AML-193 (cell line): ENCODE data around the gene PPP1R9A.

Experiments
- DNase-seq, 2 experiments: peaks; one replicate each; lab custom pipeline; 2025; lab: John Stamatoyannopoulos, UW

PPP1R9A gene

DNA sequence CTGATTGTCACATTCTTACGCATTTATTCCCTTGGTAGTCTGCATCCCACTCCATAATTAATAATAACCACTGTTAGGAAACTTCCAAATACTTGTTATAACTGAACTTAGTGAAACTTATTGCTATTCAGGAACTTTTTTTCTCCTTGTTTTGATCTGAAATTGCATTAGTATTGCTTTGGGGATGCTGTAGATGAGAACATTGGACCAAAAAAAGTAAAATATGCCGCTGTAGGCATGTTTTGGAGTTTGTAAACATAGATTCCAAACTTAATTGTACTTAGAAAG is 1.7 kb downstream of the PPP1R9A start:
- DNase-seq = no peak

DNA sequence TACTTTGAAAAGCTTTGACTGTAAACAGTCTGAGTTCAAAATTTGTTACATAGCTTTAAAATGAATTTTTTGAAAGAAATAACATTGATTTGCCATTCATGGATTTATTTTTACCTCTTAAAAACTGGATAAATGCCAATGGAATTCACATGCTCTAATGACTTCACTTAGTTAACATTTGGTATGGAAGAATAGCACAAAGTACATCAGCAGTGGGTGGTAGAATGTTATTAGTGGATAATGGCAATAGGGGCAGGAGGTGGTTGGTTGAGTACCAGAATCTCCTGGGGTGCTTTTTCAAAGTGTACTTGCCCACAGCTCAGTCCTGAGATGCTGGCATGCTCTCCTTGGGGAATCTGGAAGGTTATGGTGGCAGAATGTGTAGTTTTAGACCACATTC is 4.7 kb downstream of the PPP1R9A start:
- no peak for DNase-seq

DNA sequence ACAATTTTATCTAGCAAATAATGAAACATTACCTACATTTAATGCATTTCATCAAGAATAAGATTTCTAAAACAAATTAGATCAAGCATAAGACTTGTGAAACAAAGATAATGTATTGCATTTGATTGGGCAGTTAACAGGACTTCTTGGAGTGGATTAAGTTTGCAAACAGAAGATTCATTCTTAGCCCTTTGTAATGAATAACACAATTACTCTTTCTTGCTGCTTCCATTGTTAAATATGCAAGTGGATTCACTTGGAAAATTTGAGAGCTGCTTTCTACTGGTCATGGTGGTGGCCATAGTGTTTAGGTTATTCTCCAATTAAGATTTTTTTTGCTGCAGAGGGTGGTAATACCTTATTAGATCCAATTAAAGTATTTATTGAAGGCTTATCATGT is 6.0 kb downstream of the PPP1R9A start:
- DNase-seq = no peak

DNA sequence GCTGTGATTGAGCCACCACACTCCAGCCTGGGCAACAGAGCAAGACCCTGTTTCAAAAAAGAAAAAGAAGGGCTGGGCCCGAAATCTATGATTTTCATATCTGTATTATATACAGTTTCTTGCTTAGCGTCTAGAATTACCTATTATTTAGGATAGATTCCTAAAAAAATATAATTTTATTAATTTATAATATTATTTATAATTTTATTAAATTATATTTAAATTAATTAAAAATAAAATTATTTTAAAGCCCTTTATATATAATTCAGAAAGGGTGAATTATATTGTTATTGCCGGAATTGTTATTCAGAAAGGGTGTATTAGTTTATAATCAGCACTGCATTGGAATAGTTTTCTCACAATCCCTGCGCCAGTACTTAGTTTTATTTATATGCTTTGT is 14.5 kb downstream of the PPP1R9A start:
- DNase-seq = no peak

DNA sequence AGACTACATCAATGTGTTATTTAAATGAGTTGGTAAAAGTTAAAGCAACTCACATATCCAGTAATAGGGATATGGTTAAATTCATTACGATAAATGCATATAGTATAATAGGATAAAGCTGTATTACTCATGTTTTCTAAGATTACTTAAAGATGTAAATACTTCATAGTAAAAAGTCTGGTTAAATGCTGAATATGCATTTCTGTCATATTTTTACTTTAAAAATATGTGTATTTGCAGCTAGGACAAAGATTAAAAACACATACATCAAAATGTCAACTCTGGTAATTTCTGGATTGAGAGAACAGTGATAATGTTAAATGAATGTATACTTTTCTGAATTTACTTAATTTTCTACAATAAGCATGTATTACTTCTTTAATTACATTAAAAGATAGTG is 15.1 kb downstream of the PPP1R9A start:
- DNase-seq = no peak

DNA sequence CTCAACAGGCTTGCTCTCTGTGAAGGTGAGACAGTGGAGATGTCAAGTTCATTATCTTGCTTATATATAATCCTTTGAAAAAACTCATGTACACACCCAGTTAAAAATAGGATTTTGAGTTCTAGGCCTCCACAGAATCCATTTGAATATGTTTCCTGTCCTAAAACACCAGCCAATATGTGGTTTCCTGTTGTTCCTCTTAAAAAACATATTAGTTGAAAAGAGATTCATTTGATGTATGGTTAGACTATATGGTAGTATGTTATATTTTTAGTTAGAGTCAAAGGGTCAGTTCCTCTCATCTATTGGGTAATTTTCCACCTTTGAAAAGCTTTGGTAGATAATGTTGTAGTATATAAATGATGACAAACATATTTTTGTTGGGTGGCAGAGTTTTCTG is 16.0 kb downstream of the PPP1R9A start:
- no peak for DNase-seq

DNA sequence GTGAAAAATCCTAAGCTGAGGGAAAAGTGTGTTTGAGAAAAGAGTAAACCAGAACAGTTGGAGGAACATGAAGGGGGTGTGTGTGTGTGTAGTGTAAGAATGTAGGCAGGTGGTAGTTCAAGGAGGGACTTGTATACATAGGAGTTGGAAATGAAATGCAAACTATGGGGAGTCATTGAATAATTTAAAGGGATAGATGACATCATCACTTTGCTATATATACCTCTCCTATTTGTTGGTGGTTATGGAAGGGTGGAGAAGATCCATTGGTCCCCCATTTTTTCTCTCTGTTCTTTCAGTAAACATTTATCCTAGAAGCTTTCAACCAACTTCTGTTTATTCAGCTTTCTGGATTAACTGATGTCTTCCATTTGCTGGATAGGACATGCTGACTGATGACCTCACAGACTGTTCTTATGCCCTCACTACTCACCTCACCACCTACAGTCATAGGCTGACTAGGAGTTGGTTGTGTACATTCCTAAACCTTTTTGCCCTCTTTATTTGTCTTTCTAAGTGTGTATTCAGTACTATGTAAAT is 20.8 kb downstream of the PPP1R9A start:
- DNase-seq = no peak

DNA sequence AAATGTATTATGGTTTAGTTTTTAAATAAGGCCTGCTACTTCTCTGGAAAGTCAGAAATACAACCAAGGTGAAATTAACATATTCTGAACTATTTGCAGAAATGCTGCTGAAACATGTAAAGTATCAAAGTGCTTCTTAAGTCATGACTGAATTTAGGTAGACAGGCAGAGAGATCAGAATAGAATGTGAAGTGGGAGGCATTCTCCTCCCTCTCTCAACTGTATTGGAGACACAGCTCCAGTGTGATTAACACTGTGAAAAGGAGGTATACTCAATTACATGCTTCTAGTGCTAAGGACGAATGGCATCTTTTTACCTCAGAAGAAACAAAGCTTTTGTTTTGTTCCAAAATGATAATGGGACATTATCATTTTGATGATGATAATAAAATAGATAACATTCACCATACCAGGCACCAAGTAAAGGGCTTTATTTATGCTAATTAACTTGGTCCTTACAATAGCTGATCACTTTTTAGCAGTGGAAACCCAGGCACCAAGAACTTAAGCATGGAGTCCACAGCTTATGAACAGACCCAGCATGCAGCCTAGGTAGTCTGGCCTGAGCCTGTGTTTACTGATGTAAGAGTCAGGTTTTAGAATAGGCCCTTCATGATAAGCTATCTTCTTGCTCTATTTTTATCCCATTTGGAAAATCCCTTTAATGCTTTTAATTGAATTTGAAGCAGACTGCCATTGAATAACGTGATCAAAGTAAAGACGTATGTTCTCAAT is 26.0 kb downstream of the PPP1R9A start:
- no peak for DNase-seq

DNA sequence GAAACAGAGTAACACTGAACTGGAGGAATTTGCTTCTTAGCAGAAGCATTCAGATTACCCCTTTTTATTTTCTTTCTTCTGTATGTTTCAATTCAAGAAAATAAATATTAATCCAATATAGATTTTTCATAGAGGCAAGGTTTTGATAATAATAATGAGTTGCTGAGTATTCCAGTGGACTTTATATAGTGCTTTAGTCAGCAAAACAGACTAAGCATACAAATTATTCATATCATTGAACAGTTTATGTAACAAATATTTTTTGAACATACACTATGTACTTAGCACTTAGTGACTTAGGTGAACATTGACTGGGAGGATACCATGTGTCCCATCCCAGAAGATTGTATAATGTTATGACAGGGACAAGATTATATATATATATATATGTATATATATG is 32.0 kb downstream of the PPP1R9A start:
- no peak for DNase-seq

DNA sequence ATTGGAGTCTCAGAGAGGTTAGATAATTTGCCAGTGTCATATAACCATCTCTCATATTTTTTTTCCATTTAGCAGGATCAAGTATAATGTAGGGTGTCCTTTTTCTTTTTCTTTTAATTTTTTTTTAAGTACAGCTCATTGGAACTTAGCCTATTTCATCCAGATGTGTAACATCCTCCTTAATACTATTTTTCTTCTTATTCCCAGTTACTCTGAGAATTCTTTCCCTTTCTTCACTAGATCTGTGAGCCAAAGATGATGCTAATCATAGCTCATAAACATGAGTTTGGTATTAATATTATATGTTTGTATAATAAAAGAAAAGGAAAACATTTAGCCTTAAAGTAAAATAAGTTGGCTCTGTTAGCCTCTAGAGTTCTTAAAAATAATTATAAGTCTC is 32.8 kb downstream of the PPP1R9A start:
- DNase-seq = no peak

DNA sequence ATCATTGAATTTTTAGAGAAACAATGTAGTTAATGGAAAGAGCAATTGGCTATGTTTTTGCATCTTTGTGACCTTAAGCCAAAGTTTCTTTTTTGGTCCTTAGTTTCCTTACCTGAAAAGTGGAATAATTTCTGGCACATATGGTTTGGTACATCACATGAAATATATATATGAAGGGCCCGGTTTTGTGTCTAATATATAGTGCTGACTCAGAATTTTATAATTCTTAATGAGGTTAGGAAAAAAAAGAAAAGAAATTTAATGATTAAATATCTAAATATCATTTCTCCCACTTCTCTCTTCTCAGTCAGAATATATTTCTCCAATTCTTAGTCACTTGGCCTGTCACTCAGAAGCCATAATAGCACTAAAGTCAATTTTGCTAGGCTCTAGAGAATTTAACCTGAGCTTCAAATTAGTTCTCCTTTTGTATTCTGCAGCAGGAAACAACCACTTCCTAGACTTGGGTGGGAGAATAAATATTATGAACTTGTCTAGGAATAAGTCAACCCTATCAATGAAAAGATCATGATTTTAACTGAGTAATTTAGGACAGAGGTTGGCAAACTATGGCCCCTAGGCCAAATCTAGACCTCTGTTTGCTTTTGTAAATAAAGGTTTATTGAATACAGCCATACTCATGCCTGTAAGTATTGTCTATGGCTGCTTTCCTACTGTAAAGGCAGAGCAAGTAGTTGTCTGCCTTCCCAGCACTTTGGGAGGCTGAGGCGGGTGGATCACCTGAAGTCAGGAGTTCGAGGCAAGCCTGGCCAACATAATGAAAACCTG is 34.6 kb downstream of the PPP1R9A start:
- no peak for DNase-seq

DNA sequence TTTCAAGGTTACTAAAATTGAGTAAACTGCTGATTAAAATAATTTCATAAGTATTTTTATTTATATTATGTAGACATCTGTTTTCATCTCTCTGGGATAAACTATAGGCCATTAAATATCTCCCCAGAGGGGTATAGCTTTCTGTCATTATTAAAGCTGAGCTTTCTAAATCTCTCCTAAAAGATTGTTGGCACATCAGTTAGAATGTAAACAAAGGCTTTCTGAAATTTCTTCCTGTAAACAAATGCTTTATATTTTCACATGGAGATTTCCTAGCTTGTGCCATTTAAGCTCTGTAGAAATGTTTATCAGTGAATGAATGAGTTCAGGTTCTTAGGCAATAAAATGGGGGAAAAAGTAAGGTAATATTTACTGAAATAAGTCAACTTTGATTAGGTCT is 35.7 kb downstream of the PPP1R9A start:
- DNase-seq = no peak

DNA sequence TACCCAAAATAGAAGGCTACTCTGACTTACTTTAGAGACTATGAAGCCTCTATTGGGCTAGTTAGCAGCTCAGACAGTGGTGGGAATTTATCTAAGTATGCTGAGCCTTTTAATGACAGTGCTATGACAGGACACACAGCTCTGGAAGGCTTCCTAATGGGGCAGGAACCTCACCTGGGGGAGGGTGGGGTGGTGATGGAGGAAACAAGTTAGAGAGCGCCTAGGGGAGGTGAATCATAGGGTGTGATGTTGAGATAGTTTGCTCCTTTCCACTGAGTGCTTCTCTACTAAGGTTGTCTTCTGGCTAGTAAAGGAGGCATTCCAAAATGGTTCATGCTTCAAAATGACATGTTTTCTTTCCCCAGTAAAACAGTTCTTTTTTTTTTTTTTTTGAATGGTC is 42.1 kb downstream of the PPP1R9A start:
- no peak for DNase-seq

DNA sequence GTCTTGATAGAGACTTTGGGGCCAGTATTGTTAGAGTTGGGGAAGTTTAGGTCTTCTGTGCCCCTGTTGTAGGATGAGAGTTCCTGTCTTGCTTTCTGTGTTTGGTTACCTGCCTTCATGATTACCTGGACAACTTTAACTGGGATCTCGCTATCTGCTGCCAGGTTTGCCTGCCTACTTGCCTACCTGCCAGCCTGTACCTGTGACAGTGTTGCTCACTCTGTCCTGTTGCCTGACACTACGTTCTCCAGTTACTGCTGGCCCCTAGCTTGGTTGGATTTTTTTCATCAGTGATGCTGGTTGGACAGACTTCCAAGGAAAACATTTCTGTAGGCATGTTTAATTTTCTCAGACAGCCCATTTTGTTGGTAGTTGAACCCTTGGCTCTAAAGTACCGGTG is 48.4 kb downstream of the PPP1R9A start:
- no peak for DNase-seq

DNA sequence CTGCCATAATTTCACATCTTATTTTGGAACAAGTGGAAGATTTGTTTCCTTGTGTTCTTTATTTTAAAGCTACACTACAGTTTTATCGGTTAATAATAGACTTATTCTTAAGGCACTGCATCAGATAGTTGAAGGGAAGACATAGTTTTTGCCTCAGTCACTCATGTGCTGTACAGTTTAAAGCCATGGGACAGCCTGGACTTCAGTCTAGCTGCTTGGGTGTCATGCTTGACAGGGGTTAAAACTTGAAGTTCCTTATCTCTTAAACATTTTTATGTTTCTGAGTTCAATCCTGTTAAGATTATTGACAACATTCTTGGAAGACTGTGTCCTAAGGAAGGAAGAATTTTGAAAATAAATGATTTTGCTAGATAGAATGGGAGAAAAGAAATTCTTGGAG is 49.7 kb downstream of the PPP1R9A start:
- no peak for DNase-seq

DNA sequence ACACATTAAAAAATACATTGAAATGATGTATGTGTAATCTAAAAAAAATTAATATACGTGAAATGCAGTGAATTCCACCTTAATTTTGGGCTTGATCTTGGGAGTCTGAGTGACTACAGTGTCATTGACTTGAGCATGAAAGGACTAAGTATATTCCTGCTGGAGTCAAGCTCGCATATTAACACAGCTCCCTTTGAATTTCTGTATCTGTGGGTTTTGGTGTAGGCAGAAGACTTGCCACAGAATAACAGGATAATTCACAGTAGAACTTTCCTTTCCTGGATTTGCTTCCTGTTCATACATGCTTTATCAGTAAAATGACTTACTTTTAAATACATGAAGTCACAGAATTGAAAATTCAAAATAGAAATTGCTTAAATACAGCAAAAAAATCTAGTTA is 55.3 kb downstream of the PPP1R9A start:
- DNase-seq = no peak

DNA sequence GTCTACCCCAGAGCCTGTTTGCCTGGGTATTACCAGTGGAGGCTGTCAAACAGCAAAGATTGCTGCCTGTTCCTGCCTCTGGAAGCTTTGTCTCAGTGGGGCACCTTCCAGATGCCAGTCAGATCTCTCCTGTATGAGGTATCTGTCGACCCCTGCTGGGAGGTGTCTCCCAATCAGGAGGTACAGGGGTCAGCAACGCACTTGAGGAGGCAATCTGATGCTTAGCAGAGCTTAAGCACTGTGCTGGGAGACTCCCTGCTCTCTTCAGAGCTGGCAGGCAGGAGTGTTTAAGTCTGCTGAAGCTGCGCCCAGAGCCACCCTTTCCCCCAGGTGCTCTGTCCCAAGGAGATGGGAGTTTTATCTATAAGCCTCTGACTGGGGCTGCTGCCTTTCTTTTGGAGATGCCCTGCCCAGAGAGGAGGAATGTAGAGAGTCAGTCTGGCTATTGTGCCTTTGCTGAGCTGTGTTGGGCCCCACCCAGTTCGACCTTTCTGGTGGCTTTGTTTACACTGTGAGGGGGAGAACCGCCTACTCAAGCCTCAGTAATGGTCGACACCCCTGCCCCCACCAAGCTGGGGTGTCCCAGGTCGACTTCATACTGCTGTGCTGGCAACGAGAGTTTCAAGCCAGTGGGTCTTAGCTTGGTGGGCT is 62.2 kb downstream of the PPP1R9A start:
- DNase-seq = no peak

DNA sequence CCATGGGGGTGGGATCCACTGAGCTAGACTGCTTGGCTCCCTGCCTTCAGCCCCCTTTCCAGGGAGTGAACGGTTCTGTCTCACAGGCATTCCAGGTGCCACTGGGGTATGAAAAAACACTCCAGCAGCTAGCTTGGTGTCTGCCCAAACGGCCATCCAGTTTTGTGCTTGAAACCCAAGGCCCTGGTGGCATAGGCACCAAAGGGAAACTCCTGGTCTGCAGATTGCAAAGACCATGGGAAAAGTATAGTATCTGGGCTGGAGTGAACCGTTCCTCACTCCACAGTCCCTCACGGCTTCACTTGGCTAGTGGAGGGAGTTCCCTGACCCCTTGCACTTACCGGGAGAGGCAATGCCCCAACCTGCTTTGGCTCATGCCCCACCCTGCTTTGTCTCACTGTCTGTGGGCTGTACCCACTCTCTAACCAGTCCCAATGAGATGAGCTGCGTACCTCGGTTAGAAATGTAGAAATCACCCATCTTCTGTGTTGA is 62.7 kb downstream of the PPP1R9A start:
- DNase-seq = no peak

DNA sequence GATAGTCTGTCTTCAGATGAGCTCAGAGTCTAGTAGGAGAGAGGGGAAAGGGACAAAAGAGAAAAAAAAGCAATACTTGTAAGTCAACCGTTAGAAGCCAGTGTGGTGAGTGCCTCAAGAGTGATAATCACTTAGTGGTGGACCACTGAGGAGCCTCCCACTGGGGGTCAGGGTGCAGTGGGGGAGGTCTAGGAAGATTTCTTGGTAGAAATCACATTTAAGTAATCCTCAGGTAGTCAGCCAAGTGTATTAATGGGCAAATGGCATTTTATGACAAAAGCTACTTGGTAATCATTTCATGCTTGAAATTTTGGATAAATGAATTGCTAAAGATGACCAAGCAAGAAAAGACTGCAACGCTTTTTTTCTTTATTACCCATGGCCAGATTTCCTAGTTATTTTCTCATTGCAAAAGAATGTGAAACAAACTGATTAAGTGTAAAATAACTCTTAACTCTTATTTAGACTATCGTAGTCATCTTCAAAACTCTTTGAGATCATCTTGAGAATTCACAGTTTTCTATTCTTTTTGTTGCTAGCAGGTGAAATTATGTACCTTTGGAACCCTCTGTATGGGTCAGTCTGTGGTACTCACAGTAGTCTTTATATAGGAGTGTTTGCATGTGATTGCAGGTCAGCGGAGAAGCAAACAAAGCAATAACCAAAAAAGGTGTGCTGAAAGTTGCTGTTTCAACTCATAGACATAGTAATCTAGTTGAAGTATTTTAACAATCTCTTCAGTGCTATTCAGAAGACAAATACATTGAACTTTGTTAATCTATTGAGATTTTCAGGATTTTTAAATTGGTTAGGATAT is 63.9 kb downstream of the PPP1R9A start:
- no peak for DNase-seq

DNA sequence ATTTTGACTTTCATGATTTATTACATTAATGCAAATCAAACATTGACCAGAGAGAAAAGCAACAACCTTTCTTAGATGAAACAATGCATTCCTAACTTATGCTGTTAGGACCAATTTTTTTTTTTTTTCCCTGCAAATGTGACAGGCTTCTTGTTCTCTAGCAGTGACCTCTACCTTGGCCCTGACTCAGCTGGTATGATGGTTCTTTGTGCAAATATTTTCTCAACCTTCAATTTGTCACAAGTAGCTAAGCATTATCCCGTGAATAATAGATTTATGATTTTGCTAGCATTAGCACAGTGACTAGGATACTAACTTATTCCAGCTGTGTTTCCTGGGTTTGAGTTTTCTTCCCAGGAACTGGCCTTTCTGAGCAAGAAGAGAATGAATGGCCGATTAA is 64.9 kb downstream of the PPP1R9A start:
- no peak for DNase-seq

DNA sequence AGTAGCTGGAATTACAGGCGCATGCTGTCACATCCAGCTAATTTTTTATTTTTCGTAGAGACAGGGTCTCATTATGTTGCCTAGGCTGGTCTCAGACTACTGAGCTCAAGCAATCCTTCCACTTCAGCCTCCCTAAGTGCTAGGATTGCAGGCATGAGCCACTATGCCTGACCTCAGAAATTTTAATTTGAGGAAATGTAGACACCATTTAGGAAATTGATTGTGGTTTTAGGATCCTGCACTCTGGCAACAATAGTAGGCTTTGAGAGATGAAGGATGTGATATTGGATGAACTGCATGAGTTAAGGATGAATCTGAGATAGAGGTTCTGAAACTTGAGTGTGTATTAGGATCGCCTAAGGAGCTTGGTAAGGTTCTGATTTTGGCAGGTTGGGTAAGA is 66.5 kb downstream of the PPP1R9A start:
- no peak for DNase-seq

DNA sequence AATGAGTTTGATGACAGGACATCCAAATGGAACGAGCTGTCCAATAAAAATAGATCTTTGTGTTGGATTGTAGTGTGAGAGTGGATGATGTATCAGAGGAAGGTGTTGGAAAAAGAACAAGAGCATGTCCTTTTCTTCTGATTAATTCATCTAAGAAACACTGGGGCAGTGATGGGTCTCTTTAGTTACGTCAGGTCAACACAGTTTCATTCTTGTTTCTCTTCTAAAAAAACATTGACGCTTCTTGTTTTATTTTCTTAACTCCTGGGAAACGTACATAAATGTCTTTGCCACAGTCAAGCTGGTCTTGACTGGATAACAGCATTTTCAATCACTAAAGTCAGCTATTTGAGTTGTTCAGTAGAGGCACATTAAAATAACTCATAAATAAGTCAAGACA is 67.0 kb downstream of the PPP1R9A start:
- DNase-seq = no peak
